ENCODE data around the gene MARCHF10.

DNA sequence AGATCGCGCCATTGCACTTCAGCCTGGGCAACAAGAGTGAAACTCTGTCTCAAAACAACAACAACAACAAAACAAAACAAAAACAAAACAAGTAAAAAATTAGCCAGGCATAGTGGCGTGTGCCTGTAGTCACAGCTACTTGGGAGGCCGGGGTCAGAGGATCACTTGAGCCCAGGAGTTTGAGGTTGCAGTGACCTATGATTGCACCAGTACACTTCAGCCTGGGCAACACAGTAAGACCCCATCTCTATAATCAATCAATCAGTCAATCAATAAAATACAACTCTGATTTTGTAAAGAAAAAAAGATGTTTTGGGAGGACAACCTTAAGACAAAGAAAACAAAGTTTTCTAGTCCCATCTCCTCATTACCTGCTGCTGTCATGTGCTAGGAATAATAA is 51.9 kb downstream of the MARCHF10 start:
- no peak for TF ChIP-seq POLR2A (IDR thresholded peaks at IDR 0.05)
- TF ChIP-seq, protein P1, sequence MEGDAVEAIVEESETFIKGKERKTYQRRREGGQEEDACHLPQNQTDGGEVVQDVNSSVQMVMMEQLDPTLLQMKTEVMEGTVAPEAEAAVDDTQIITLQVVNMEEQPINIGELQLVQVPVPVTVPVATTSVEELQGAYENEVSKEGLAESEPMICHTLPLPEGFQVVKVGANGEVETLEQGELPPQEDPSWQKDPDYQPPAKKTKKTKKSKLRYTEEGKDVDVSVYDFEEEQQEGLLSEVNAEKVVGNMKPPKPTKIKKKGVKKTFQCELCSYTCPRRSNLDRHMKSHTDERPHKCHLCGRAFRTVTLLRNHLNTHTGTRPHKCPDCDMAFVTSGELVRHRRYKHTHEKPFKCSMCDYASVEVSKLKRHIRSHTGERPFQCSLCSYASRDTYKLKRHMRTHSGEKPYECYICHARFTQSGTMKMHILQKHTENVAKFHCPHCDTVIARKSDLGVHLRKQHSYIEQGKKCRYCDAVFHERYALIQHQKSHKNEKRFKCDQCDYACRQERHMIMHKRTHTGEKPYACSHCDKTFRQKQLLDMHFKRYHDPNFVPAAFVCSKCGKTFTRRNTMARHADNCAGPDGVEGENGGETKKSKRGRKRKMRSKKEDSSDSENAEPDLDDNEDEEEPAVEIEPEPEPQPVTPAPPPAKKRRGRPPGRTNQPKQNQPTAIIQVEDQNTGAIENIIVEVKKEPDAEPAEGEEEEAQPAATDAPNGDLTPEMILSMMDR (IDR thresholded peaks at IDR 0.05), result no peak
